HG03025 (cell line): ENCODE measurements around the gene SURF4.

Experiments used
- ATAC-seq: cut with Tn5 transposase; IDR thresholded peaks from one replicate; pipeline ENCODE4 v1.9.1; 2021; ENCODE audit warnings: mild to moderate bottlenecking, moderate library complexity; ENCODE audit not compliant: unreplicated experiment, low FRiP score

SURF4 gene

GRCh38 chr9:133375724-133376654 is at the start of gene SURF4, which contains the start of gene STKLD1:
Gene SURF4, minus strand, starts transcription at chr9:133376060. Its CDS starts 91 bp downstream, at chr9:133375969.
Gene STKLD1, plus strand, starts transcription at chr9:133376366. Its CDS starts 108 bp downstream, at chr9:133376474.
- peak; percentile 80 for ATAC-seq

GRCh38 chr9:133425049-133425632 is 49.3 kb upstream of the SURF4 start:
- no peak for ATAC-seq

- no peak for ATAC-seq
These were observed 48.3 kb upstream of the SURF4 start for GRCh38 chr9:133424187-133424586.

DNA sequence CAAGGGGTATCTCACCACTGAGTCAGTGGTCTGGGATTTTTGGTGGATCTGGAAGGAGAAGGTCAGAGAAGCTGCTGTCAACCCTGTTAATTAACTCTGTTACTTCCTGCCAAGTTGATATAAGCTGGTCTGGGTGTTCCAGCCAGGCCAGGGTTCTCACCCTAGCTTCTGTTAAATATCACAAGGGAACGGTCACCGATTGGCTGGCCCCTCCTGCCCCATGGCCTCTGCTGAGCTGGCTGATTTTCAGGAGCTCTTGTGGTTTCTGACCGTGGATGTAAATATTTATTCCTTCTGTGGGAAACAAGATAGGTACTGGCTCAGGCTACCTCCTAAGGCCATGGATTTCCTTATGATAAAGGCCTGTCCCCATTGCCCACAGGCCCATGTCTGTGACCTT is 47.4 kb upstream of the SURF4 start:
- ATAC-seq = no peak

- no peak for ATAC-seq
These were observed 46.0 kb upstream of the SURF4 start, which contains the start of gene ADAMTS13 for GRCh38 chr9:133421615-133422542. Gene ADAMTS13, plus strand, starts transcription at chr9:133422367. Its CDS starts 77 bp downstream, at chr9:133422444.

DNA sequence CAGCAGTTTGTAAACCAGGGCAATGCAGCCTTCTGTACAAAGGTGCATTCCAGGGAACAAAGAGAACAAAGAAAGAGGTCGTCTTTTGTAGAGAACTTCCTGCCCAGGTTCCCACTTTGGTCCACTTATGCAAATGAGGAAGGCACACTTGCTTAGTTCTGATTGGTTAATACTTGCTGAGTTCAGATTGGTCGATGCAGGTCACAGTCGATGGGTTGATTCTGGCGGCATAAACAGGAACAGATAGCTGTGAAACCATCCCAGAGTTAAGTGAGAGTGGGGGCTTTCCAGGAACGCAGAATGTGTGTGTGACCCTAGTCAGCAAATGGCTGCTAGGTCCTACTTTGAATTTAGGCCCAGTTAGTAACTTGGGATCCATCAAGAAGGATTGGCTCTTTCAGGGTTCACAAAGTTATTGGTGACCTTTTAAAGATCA is 44.5 kb upstream of the SURF4 start:
- ATAC-seq = no peak

DNA sequence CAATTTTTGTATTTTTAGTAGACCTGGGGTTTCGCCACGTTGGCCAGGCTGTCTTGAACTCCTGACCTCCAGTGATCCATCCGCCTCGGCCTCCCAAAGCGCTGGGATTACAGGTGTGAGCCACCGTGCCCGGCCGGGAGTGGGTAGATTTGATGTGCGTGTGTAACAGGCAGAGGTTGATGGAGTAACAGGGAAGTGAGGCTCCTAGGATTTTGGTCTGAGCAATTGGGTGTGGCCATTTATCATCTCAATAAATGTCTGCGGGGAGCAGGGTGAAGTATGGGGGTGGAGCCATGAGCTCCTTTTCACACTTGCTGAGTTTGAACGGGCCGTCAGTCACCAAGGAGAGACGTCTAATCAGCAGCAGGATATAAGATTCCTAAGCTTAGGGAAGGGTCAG is 43.1 kb upstream of the SURF4 start:
- no peak for ATAC-seq

DNA sequence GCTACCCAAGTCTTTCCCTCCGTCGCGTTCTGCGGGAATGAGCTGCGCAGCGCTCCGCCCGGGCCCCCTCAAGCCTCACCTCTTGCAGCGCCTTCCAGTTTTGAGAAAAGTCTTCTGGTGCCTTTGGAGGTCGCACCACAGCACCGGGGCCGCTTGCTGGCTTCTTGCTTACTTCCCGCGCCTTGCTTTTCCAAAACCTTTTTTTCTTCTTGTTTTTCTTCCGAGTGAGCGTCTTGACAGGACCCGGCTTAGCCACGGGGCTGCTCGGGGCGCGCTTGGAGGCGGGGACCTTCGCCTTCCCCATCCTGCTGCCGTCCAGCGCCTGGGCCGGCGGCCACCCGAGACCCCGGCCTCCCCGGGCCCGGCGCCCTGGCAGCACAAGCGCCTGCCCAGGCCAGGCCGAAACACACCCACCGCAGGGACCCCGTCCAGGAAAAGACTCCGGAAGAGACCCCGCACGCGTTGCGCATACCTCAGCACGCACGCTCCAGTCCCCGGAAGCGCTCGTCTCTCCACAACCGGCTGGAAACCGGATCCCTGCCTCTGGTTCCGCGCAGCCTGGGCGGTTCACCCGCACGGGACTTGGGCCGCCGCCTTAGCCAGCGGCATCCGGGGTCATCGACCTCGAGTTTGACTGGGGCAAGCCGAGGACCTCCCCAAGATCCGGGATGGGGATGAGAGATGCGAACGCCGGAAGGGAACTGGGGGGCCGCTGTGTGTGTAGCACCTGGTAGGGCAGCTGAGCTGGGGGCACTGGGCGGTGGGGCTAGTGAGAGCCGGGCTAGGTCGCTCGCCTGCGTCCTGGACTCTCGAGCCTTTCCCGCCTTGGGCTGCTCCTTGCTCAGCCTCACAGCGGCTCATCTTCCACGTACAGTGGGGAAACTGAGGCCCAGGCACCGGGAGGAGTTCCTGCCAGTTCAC is 41.9 kb upstream of the SURF4 start, which contains the start of gene REXO4:
Gene REXO4, minus strand, starts transcription at position 470 of the 921 bp plus-strand sequence. Its CDS starts 166 bp downstream, at position 304.
- ATAC-seq = peak; percentile 54

DNA sequence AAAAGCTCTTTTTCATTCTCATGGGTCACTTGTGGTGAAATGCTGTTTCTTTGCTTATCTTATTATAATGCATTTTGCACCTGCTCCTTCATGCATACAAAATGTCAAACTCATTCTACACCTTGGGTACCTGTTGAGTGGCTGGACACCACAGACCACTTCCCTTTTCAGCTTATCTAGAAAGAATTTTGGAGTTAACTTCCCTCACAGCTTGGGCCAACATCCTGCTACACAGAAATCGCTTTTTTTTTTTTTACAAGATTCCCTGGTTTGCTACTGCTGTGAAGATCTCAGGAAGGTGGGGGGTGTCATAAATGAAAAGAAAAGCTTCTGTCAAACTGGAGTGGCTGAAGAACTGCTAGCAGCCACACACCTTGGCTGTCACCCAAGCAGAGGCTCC is 39.3 kb upstream of the SURF4 start:
- no peak for ATAC-seq

- ATAC-seq = no peak
These were observed 32.2 kb upstream of the SURF4 start for GRCh38 chr9:133408042-133408441.

GRCh38 chr9:133406480-133407307 is 30.8 kb upstream of the SURF4 start:
- ATAC-seq = no peak

DNA sequence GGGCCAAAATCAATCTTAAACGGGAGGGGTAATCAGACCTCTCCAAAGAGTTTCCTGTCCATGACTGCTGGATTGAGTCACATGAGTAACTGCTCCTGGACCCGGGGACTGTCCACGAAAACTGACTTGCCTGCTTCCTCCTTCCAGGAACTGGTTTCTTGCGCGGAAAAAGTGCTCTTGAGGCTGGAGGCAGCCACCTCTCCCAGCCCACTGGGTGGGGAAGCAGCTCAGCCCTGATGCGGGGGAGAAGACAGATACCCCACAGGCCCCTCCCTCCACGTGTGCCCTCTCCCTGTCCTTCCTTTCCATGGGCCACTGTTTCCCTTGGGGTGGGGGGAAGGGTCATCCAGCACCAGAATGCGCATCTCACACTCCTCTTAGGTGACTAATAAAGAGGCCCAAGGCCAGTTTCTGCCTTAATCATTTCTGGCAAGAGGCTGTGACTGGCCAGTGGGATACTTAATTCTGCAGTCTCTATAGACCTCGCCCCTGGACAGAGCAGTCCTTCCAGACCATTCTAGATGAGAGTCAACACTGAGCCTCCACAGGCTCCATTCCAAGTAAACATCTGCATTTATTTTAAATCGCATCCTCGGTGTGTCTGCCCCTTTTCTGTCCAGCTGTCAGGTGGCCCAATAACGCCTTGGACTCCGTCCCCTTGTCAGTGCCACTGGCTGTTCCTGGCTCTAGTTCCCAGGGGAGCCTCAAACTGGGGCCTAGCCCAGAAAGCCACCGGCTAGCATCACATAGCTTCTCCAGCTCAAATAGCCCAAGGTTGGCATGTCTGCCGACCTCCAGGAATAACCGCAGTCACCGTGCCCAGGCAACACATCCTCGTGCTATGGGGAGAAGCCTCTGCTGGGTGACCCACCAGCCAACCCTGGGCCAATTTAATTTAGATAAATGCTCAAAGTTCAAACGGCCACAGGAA is 29.9 kb upstream of the SURF4 start:
- ATAC-seq = no peak

GRCh38 chr9:133404454-133405002 is 28.7 kb upstream of the SURF4 start:
- ATAC-seq = no peak

DNA sequence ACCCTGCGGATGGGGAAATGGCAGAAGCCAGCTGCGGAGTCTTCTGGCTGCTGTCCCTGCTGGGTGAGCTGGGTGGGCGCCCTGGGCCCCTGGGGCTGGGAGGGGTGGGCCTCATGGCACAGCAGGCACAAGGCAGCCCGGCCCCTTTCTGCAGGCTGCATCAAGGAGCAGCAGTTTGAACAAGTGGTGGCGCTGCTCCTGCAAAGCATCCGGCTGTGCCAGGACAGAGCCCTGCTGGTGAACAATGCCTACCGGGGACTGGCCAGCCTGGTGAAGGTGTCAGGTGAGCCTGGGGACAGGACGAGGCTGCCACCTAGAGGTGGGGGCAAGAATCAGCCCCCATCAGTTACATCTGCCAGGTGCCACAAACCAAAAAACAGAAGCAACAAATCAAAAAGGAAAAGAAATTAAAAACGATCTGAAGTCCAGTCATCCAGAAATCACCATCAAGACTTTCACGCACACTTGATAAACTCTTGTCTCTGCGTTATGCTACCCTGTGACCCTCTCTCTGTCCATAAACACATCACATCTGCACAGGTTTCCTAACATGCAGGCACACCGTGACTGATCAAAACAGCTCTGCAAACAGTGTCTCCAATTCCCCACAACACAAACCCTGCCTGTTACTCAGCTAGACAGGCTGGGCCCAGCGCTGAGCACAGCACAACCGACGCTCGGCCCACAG is 28.1 kb upstream of the SURF4 start:
- no peak for ATAC-seq

- ATAC-seq = no peak
These were observed 26.8 kb upstream of the SURF4 start for GRCh38 chr9:133402689-133403088.

GRCh38 chr9:133401588-133401987 is 25.7 kb upstream of the SURF4 start:
- ATAC-seq = no peak

- no peak for ATAC-seq
These were observed 24.4 kb upstream of the SURF4 start for GRCh38 chr9:133400292-133400691.
